HL-60 (cell line): ENCODE results near the gene PACS1.

Experiments used
- DNase-seq, 2 experiments: peaks; one replicate each; pipeline ENCODE4 v3.0.0-alpha.2; 2010 to 2020; ENCODE audit warnings: low read depth in 1 of 2, low spot score in 1 of 2
- H3K27ac ChIP-seq: fragments of 250-450 bp; sonication (Bioruptor Pico); replicated peaks from 2 replicates; pipeline ENCODE4 v1.5.1; 2020; ENCODE audit warnings: mild to moderate bottlenecking, moderate library complexity
- H3K27me3 ChIP-seq: fragments of 250-450 bp; sonication (Bioruptor Pico); 2 replicates; pipeline ENCODE4 v1.5.1; 2021; ENCODE audit warnings: mild to moderate bottlenecking, moderate library complexity; ENCODE audit not compliant: insufficient read depth, poor library complexity, severe bottlenecking
- H3K4me3 ChIP-seq: replicated peaks from 2 replicates; pipeline ENCODE4 v1.5.1; 2011; ENCODE audit warnings: mild to moderate bottlenecking, control low read depth, low read length; ENCODE audit not compliant: insufficient read depth
- CTCF ChIP-seq: IDR thresholded peaks from one replicate; pipeline ENCODE4 v1.5.1; 2011; ENCODE audit warnings: low read length, control low read depth, inconsistent platforms; ENCODE audit not compliant: insufficient read depth
- GABPA ChIP-seq: IDR thresholded peaks from 2 replicates; pipeline ENCODE4 v1.6.1; 2012; ENCODE audit warnings: low read depth
- POLR2AphosphoS5 ChIP-seq: IDR thresholded peaks from 2 replicates; pipeline ENCODE4 v1.6.1; 2012; ENCODE audit warnings: low read depth
- SPI1 ChIP-seq: IDR thresholded peaks from 2 replicates; pipeline ENCODE4 v1.6.1; 2012; ENCODE audit warnings: low read depth, mild to moderate bottlenecking, borderline replicate concordance
- TF ChIP-seq, protein P1 (sequence below): IDR thresholded peaks from 2 replicates; pipeline ENCODE4 v1.6.1; 2012; ENCODE audit warnings: low read depth; ENCODE audit not compliant: insufficient replicate concordance

PACS1 gene

DNA sequence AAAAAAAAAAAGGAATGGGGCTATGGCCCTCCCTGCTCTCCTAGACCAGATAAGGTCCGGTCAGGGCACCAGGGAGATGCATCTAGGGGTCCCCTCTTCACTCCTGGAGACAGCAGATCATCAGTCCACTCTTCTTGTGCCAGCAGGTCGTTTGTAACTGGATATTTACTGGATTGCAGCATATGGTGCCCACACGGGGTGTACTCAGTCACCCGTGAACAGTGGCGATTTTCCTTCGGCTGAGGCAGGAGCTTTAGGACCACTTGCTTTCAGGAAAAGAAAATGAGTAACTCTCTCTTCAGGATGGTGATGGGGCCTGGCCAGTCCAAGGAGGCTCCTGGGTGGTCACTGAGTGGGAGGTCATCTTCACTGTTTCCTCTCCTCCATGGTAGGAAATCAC, 160.1 kb downstream of the PACS1 start:
- DNase-seq: no peak
- Histone ChIP-seq H3K4me3 (no peak overlapping the region), H3K27me3 (no peaks in the 10 kb centered on the region), H3K27ac (no peak overlapping the region)
- TF ChIP-seq CTCF (no peak), SPI1 (no peak), POLR2AphosphoS5 (no peak), GABPA (no peak)
- TF ChIP-seq, protein P1, sequence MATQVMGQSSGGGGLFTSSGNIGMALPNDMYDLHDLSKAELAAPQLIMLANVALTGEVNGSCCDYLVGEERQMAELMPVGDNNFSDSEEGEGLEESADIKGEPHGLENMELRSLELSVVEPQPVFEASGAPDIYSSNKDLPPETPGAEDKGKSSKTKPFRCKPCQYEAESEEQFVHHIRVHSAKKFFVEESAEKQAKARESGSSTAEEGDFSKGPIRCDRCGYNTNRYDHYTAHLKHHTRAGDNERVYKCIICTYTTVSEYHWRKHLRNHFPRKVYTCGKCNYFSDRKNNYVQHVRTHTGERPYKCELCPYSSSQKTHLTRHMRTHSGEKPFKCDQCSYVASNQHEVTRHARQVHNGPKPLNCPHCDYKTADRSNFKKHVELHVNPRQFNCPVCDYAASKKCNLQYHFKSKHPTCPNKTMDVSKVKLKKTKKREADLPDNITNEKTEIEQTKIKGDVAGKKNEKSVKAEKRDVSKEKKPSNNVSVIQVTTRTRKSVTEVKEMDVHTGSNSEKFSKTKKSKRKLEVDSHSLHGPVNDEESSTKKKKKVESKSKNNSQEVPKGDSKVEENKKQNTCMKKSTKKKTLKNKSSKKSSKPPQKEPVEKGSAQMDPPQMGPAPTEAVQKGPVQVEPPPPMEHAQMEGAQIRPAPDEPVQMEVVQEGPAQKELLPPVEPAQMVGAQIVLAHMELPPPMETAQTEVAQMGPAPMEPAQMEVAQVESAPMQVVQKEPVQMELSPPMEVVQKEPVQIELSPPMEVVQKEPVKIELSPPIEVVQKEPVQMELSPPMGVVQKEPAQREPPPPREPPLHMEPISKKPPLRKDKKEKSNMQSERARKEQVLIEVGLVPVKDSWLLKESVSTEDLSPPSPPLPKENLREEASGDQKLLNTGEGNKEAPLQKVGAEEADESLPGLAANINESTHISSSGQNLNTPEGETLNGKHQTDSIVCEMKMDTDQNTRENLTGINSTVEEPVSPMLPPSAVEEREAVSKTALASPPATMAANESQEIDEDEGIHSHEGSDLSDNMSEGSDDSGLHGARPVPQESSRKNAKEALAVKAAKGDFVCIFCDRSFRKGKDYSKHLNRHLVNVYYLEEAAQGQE: no peak

- TF ChIP-seq, protein P1: no peak
- Histone ChIP-seq H3K27me3 (no peaks in the 10 kb centered on the region), H3K4me3 (no peak overlapping the region), H3K27ac (no peak overlapping the region)
- no peak for DNase-seq
These were observed 160.9 kb downstream of the PACS1 start for GRCh38 chr11:66230978-66231377.

DNA sequence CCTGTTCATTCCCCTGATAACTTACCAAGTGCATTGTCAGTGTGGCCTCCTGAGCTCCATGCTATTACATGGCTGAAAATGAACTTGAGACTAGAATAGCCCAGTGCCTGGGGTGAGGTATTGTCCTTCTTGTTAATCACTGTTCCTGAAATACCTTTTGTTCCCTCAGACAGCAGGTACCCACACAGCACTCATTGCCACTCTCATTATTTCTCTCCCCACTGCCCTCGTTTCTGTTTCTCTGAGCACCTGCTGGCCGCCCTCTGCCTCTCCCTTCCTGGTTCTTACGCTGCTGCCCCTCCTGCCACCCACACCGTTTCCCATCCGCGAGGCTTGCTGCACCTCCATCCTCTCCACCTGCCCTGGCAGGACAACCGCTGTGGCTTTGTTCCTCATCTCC, 161.5 kb downstream of the PACS1 start:
- TF ChIP-seq CTCF: no peak
- no peak for TF ChIP-seq SPI1
- TF ChIP-seq POLR2AphosphoS5: no peak
- TF ChIP-seq GABPA: no peak
- TF ChIP-seq, protein P1: no peak
- no peak for DNase-seq
- no peak overlapping the region for H3K27ac ChIP-seq
- H3K27me3 ChIP-seq: no peaks in the 10 kb centered on the region
- H3K4me3 ChIP-seq: no peak overlapping the region

DNA sequence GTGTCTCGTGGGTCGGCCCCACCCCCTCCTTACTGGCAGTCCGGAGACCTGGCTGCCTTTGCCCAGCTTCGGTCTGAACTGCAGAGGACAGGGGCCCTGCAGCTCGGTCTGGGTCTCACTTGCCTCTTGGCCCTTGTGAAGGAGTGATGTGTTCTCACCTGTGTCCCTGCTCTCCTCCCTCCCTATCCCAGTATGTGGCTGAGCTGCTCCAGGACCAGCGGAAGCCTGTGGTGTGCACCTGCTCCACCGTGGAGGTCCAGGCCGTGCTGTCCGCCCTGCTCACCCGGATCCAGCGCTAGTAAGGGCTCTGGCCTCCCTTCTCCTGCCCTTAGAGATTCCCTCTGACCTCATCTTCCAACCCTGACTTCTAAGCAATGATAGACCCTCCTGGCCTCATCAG, 162.7 kb downstream of the PACS1 start:
- no peak for TF ChIP-seq POLR2AphosphoS5
- TF ChIP-seq GABPA: no peak
- no peak overlapping the region for H3K4me3 ChIP-seq
- no peak overlapping the region for H3K27ac ChIP-seq
- H3K27me3 ChIP-seq: no peaks in the 10 kb centered on the region
- no peak for DNase-seq
